Skeletal muscle tissue (tissue), 4 donors: ENCODE data around the gene SYTL3. TPM values are rescaled to one million over a fixed set of nuclear protein-coding genes. Genes with fewer than 3 reads are reported as not detected.
"Not testable (repeated sequence)": the region's sequence is repeated elsewhere in the genome, so short reads cannot be mapped to it uniquely, and the experiment has no call there.

Source experiments
- H3K27ac ChIP-seq: one replicate; pipeline ENCODE4 v1.7.0; 2013; ENCODE audit warnings: mild to moderate bottlenecking, low read depth, low read length, inconsistent platforms
- H3K27me3 ChIP-seq, 3 donors: one replicate each; pipeline ENCODE4 v1.7.0; 2013; ENCODE audit warnings: low read length in 3 of 3; ENCODE audit not compliant: control insufficient read depth in 3 of 3, insufficient read depth in 3 of 3
- H3K36me3 ChIP-seq, 3 donors: one replicate each; pipeline ENCODE4 v1.7.0; 2013; ENCODE audit warnings: low read length in 3 of 3; ENCODE audit not compliant: control insufficient read depth in 3 of 3, insufficient read depth in 3 of 3
- H3K4me1 ChIP-seq, 3 donors: one replicate each; pipeline ENCODE4 v1.7.0; 2013; ENCODE audit warnings: low read length in 3 of 3, mild to moderate bottlenecking in 3 of 3; ENCODE audit not compliant: control insufficient read depth in 3 of 3, insufficient read depth in 3 of 3
- H3K4me3 ChIP-seq, 3 donors: one replicate each; pipeline ENCODE4 v1.7.0; 2013; ENCODE audit warnings: low read length in 3 of 3
- H3K9ac ChIP-seq, 3 donors: one replicate each; pipeline ENCODE4 v1.7.0; 2013; ENCODE audit warnings: low read length in 3 of 3, mild to moderate bottlenecking in 3 of 3, moderate library complexity in 2 of 3, low read depth in 1 of 3
- H3K9me3 ChIP-seq, 3 donors: one replicate each; pipeline ENCODE4 v1.7.0; 2013; ENCODE audit warnings: low read length in 3 of 3; ENCODE audit not compliant: control insufficient read depth in 3 of 3
- total RNA-seq: library from RNA; depleted of rRNA; stranded (reverse); fragments of >200 nt; gene quantifications from one replicate; pipeline ENCODE4 v1.2.3, GENCODE V29; 2014
- donor health status: Osteomylitis.

Gene SYTL3
- total RNA-seq, 1 donor from 2014 or later: 5.7 TPM

- Histone ChIP-seq H3K9ac (no peak overlapping the region), H3K9me3 (no peaks in the 10 kb centered on the region), H3K36me3 (no peaks in the 10 kb centered on the region), H3K27me3 (no peaks in the 10 kb centered on the region), H3K4me3 (no peak overlapping the region), H3K27ac (no peak overlapping the region), H3K4me1 (peaks cover 16 to 27% (median 22%) of the 10 kb centered on the region in 3 donors)
Observed at GRCh38 chr6:158647501-158647900, 2.4 kb upstream of the SYTL3 start.

- Histone ChIP-seq H3K27ac (peak overlapping the region; percentile 51), H3K9ac (peak overlapping the region in 1 of 3 donors; percentile 35), H3K9me3 (no peaks in the 10 kb centered on the region), H3K4me1 (peaks cover 9 to 18% (median 13%) of the 10 kb centered on the region in 3 donors), H3K27me3 (no peaks in the 10 kb centered on the region), H3K36me3 (no peaks in the 10 kb centered on the region), H3K4me3 (no peak overlapping the region)
Observed at GRCh38 chr6:158648682-158649131, 1.1 kb upstream of the SYTL3 start.

- not testable (repeated sequence) for H3K27ac ChIP-seq
Observed at GRCh38 chr6:158651981-158652737, 2.3 kb downstream of the SYTL3 start.

GRCh38 chr6:158653577-158654354 is 3.9 kb downstream of the SYTL3 start:
- Histone ChIP-seq H3K36me3 (no peaks in the 10 kb centered on the region), H3K9ac (no peak overlapping the region), H3K27me3 (no peaks in the 10 kb centered on the region), H3K4me3 (peak overlapping the region in 1 of 3 donors; percentile 8), H3K27ac (peak overlapping the region; percentile 81), H3K4me1 (peaks cover 24 to 32% (median 24%) of the 10 kb centered on the region in 3 donors), H3K9me3 (no peaks in the 10 kb centered on the region)

More at GRCh38 chr6:158651981-158652737, 2.3 kb downstream of the SYTL3 start:
- H3K27me3 ChIP-seq, H3K36me3 ChIP-seq, H3K4me3 ChIP-seq, H3K9me3 ChIP-seq, H3K9ac ChIP-seq: not testable (repeated sequence)
- H3K4me1 ChIP-seq: peaks cover 26 to 34% (median 26%) of the 10 kb centered on the region in 3 donors

GRCh38 chr6:158654498-158654897 is 4.6 kb downstream of the SYTL3 start:
- H3K4me1 ChIP-seq: peaks cover 21 to 24% (median 21%) of the 10 kb centered on the region in 3 donors
- H3K36me3 ChIP-seq: no peaks in the 10 kb centered on the region
- no peaks in the 10 kb centered on the region for H3K27me3 ChIP-seq
- no peaks in the 10 kb centered on the region for H3K9me3 ChIP-seq
- H3K27ac ChIP-seq: peak overlapping the region; percentile 81
- peak overlapping the region in 2 of 3 donors; percentile 28 to 46 for H3K4me3 ChIP-seq
- peak overlapping the region in 2 of 3 donors; percentile 52 to 57 for H3K9ac ChIP-seq

- Histone ChIP-seq H3K27me3 (no peaks in the 10 kb centered on the region), H3K4me1 (peaks cover 21 to 24% (median 21%) of the 10 kb centered on the region in 3 donors), H3K36me3 (no peaks in the 10 kb centered on the region), H3K9me3 (no peaks in the 10 kb centered on the region), H3K27ac (peak overlapping the region; percentile 81), H3K9ac (no peak overlapping the region), H3K4me3 (peak overlapping the region in 2 of 3 donors; percentile 28 to 46)
Observed at GRCh38 chr6:158654960-158655489, 5.2 kb downstream of the SYTL3 start.

GRCh38 chr6:158655569-158656450 is 6.0 kb downstream of the SYTL3 start:
- peak overlapping the region in 1 of 3 donors; percentile 28 for H3K4me3 ChIP-seq
- H3K27me3 ChIP-seq: no peaks in the 10 kb centered on the region
- H3K9me3 ChIP-seq: no peaks in the 10 kb centered on the region
- H3K4me1 ChIP-seq: peaks cover 21 to 24% (median 21%) of the 10 kb centered on the region in 3 donors
- no peaks in the 10 kb centered on the region for H3K36me3 ChIP-seq
- peak overlapping the region; percentile 81 for H3K27ac ChIP-seq
- no peak overlapping the region for H3K9ac ChIP-seq

GRCh38 chr6:158656986-158657385 is 7.1 kb downstream of the SYTL3 start:
- H3K9me3 ChIP-seq, H3K36me3 ChIP-seq, H3K4me3 ChIP-seq, H3K27me3 ChIP-seq, H3K9ac ChIP-seq, H3K27ac ChIP-seq: not testable (repeated sequence)
- H3K4me1 ChIP-seq: peaks cover 21 to 24% (median 21%) of the 10 kb centered on the region in 3 donors

- H3K9ac ChIP-seq: no peak overlapping the region
- H3K9me3 ChIP-seq: no peaks in the 10 kb centered on the region
- H3K36me3 ChIP-seq: peaks cover 0 to 2% (median 0%) of the 10 kb centered on the region in 3 donors
- H3K4me1 ChIP-seq: peaks cover 21 to 28% (median 27%) of the 10 kb centered on the region in 3 donors
- no peak overlapping the region for H3K27ac ChIP-seq
- H3K4me3 ChIP-seq: no peak overlapping the region
- no peaks in the 10 kb centered on the region for H3K27me3 ChIP-seq
Observed at GRCh38 chr6:158660333-158660754, 10.5 kb downstream of the SYTL3 start.
